Islet of Langerhans (tissue), 1 donor: ENCODE results near the gene FNDC5.

ENCODE experiments used
- FAIRE-seq: peaks from one replicate; lab custom pipeline; 2011; peaks lifted over from hg19 to GRCh38; lab: Jason Lieb, UNC

FNDC5 gene

GRCh38 chr1:32897082-32898049, 26.7 kb upstream of the FNDC5 start:
- no peak for FAIRE-seq

GRCh38 chr1:32896451-32896850, 25.7 kb upstream of the FNDC5 start:
- FAIRE-seq: no peak

DNA sequence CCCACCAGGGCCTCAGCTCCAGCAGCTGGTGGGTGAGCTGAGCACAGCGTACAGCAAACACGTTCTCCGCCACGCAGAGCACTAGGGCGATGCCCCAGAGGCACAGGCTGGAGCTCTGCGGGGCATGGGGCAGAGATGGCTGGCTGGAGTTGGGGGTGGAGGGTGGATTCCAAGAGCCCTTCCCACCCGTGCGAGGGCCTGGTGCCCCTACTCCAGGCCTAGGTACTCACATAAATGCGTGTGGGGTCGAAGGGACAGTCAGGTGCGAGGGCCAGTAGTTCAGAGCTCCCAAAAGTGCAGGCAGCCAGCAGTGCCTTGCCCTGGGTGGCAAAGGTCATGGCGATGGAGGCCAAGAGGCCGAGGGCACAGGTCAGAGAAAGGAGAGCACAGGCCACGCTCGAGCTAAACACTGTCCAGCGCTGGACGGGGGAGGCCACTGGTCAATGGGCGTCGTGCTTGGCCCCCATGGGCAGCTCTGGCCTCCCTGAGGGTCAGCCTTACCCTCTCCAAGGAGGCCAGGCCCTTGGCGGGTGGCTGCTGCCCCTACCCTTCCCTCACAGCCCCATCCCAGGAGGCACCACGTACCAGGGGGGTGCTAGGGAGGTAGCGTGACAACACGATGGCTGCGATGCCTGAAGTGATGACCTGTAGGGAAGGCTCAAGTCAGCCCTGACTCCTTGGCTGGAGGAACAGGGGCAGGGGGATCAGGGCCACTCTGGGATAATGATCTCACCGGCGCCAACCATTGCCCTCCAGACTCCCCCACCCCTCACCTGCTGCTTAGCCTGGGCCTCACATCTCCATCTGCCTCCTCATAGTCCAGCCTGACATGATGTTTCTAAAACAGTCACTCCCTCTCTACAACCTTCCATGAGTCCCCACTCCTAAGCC, 24.9 kb upstream of the FNDC5 start:
- FAIRE-seq: no peak

DNA sequence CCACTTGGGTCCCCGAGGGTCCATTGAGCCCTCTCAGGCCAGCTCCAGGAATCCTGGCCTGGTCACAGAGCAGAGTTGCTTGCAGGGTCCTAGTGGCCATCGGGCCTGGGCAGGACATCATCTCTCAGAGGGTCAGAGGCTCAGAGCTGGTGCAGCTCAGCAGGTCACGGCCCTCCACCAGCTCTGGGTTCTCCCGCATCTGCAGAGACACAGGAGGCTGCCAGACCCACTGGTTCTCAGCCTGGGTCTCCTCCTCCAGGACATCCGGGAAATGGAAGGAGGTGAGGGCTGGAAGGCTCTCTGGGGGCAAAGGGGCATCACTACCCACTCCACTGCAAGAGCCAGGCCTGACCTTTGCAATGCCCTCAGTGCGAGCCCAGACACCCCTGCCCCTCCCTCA, 24.0 kb upstream of the FNDC5 start:
- FAIRE-seq: no peak

DNA sequence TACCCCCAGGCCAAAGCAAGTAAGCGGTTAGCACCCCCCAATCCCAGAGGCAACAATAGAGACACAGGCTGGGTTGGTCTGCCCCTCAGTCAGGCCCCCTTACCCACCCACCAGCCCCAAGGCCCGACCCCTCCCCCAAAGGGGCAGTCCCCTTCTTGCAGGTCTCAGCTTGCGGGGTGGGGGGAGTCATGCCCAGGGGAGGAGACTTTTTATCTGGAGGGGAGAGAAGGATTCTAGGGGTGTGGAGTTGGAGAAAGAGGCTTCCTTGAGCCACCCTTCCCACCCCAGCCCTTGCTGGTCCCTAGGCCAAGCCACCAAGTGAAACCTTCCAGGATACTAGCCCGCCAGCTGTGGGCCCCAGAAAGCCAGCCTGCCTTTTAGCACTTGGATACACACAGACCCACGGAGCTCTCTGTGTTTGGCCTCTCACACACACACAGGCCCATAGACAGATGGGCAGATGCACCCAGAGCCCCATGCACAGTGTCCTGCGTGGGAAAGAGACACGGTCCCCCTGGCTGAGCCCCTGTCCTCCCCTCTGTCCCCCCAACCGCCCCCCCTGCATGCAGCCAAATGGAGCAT, 23.4 kb upstream of the FNDC5 start:
- no peak for FAIRE-seq

DNA sequence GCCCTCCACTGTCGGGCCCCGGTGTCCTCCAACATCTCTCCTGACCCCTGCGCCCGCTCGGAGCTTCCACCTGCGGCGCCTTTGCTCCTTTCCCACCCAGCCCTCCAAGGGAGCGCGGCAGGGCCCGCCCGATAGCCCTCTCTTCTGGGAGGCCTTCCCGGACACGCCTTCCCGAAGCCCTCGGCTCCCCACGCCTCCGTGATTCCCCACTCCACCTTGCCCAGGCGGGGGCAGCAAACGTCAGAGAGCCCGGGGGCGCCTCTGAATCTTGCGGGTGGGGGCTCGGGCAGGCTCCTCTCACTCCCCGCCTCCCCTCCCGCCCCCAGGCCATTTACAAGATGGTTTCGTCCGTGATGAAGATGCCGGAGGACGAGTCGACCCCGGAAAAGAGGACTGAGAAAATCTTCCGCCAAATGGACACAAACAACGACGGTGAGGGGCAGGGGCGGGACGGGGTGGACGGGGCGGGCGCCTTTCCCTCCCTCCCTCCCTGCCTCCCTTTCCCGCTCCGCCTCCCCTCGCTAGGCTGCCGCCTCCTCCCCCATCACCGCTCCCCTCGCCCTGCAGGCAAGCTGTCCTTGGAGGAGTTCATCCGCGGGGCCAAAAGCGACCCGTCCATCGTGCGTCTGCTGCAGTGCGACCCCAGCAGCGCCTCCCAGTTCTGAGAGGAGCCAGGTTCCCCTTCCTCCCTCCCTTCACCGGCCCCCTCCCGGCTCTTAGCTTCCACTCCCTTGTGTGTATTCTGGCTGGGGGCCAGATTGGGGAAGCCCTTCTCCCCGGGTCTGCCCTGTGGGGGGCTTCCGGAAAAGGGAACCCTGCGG, 22.7 kb upstream of the FNDC5 start:
- no peak for FAIRE-seq

- no peak for FAIRE-seq
These were observed 21.9 kb upstream of the FNDC5 start for GRCh38 chr1:32892368-32893197.

- FAIRE-seq: no peak
These were observed 20.9 kb upstream of the FNDC5 start for GRCh38 chr1:32891630-32892029.

GRCh38 chr1:32891241-32891570, 20.5 kb upstream of the FNDC5 start:
- FAIRE-seq: no peak

GRCh38 chr1:32890516-32891240, 20.0 kb upstream of the FNDC5 start:
- no peak for FAIRE-seq

- no peak for FAIRE-seq
These were observed 19.1 kb upstream of the FNDC5 start for GRCh38 chr1:32889731-32890278.

- FAIRE-seq: no peak
These were observed 18.1 kb upstream of the FNDC5 start for GRCh38 chr1:32888677-32889420.

DNA sequence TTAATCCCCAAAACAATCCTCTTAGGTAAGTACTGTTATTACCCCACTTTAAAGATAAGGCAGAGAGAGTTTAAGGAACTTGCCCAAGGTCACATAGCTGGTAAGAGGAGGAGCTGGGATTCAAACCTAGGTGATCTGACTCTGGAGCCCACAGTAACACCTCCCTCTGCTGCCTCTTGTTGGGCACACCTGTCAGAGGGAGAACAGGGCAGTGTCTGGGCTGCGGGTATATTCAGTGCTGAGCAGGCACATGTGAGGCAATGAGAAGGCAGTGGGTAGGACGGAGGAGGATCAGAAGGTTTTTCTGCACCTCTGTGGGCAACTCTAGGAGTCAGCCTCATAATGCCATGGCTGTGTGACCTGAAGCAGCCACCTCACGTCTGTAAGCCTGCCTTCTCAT, 17.4 kb upstream of the FNDC5 start:
- no peak for FAIRE-seq

- no peak for FAIRE-seq
These were observed 16.9 kb upstream of the FNDC5 start for GRCh38 chr1:32887623-32888022.

DNA sequence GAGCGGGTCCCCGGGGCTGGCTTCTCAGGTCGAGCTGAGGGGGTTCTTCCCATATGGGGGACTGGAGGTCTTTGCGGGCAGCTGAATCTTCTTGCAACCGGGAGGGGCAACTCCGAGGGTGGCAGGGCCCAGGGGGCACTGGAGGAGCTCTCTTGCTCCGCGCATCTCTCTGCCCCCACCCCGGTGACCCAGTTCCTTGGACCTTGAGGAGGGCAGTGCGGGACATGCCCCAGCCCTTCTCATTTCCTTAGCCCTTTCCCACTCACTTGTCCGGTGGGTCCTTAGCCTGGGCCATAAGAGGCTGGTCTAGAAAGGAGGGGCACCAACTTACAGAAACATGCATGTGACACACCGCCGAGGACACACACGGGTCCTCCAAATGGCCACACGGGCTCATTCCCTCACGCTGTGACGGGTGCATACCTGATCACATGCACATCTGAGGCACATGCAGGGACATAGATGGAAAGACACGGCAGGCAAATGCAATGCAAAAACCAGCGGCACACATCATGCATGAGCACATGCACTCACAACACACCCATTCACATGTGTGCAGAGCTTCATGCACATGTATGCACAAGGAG, 16.2 kb upstream of the FNDC5 start:
- no peak for FAIRE-seq

GRCh38 chr1:32886004-32886827, 15.5 kb upstream of the FNDC5 start, which contains the start of gene HPCA:
Gene HPCA (plus strand): TSS chr1:32886491. CDS start chr1:32888899, 2,408 bp downstream.
- no peak for FAIRE-seq

DNA sequence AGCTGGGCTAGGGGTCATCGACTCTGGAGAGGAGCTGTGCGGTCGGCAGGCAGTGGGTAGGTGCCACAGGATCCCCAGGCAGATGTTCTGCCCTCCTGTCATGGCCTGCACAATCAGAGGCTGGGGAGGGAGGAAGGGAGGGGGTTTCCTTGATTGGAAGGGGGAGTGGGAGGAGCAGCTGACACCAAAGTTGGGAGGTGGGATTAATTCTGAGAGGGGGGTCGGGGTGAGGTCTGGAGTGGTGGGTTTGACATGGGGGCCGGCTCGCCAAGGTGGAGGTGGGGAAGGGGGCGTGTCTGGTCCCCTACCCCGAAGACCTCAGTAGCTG, 14.9 kb upstream of the FNDC5 start:
- FAIRE-seq: no peak

- FAIRE-seq: no peak
These were observed 14.0 kb upstream of the FNDC5 start for GRCh38 chr1:32884726-32885125.
